Mesendoderm (in vitro differentiated cells): Measurements from ENCODE around the gene TOM1.

Source experiments
- DNase-seq: peaks from one replicate; pipeline ENCODE4 v3.0.0; 2013
- H2AK5ac ChIP-seq: 2 replicates; pipeline ENCODE4 v1.6.1; 2013; ENCODE audit warnings: low read length, inconsistent platforms
- H2BK120ac ChIP-seq: 2 replicates; pipeline ENCODE4 v1.6.1; 2013; ENCODE audit warnings: low read depth, mild to moderate bottlenecking, low read length, moderate library complexity, mixed read lengths
- H2BK15ac ChIP-seq: replicated peaks from 2 replicates; pipeline ENCODE4 v1.6.1; 2013; ENCODE audit warnings: low read depth, mild to moderate bottlenecking, moderate library complexity
- H2BK5ac ChIP-seq: 2 replicates; pipeline ENCODE4 v1.6.1; 2013; ENCODE audit warnings: low read length, inconsistent platforms
- H3K18ac ChIP-seq: 2 replicates; pipeline ENCODE4 v1.6.1; 2013; ENCODE audit warnings: mild to moderate bottlenecking, low read length, mixed read lengths
- H3K23ac ChIP-seq: one replicate; pipeline ENCODE4 v1.6.1; 2013; ENCODE audit warnings: low read length
- H3K27ac ChIP-seq: 2 replicates; pipeline ENCODE4 v1.5.1; 2013; ENCODE audit warnings: low read depth, mild to moderate bottlenecking, inconsistent platforms, low read length, moderate library complexity
- H3K27me3 ChIP-seq: 2 replicates; pipeline ENCODE4 v1.6.1; 2013; ENCODE audit warnings: low read length, control low read depth, mild to moderate bottlenecking, inconsistent platforms; ENCODE audit not compliant: insufficient read depth, poor library complexity
- H3K36me3 ChIP-seq: 2 replicates; pipeline ENCODE4 v1.6.1; 2013; ENCODE audit warnings: low read length, inconsistent platforms; ENCODE audit not compliant: control insufficient read depth, insufficient read depth
- H3K4ac ChIP-seq: one replicate; pipeline ENCODE4 v1.6.1; 2013; ENCODE audit warnings: low read depth, mild to moderate bottlenecking, low read length, moderate library complexity
- H3K4me1 ChIP-seq: 2 replicates; pipeline ENCODE4 v1.6.1; 2013; ENCODE audit warnings: low read depth, low read length, inconsistent platforms; ENCODE audit not compliant: control insufficient read depth
- H3K4me2 ChIP-seq: 2 replicates; pipeline ENCODE4 v1.6.1; 2013; ENCODE audit warnings: low read length
- H3K4me3 ChIP-seq: 2 replicates; pipeline ENCODE4 v1.5.1; 2013; ENCODE audit warnings: mild to moderate bottlenecking, low read length
- H3K56ac ChIP-seq: one replicate; pipeline ENCODE4 v1.6.1; 2013; ENCODE audit warnings: low read length
- H3K79me1 ChIP-seq: 2 replicates; pipeline ENCODE4 v1.6.1; 2013; ENCODE audit warnings: low read length, inconsistent platforms
- H3K79me2 ChIP-seq: 2 replicates; pipeline ENCODE4 v1.6.1; 2013; ENCODE audit warnings: mild to moderate bottlenecking, low read length; ENCODE audit not compliant: control insufficient read depth, insufficient read depth
- H3K9ac ChIP-seq: 2 replicates; pipeline ENCODE4 v1.6.1; 2013; ENCODE audit warnings: low read length, inconsistent platforms
- H4K5ac ChIP-seq: one replicate; pipeline ENCODE4 v1.6.1; 2013; ENCODE audit warnings: low read length
- H4K8ac ChIP-seq: one replicate; pipeline ENCODE4 v1.6.1; 2013; ENCODE audit warnings: low read depth, mild to moderate bottlenecking, control low read depth, low read length, moderate library complexity
- WGBS: extraction: QIAGEN DNeasy Blood & Tissue Kit; methylation state at CpG from one replicate; pipeline ENCODE4 v1.1.7; 2013; ENCODE audit warnings: low lambda C conversion rate, missing lambda C conversion rate; ENCODE audit not compliant: insufficient coverage; ENCODE audit errors: extremely low coverage; 5-methylcytosine and 5-hydroxymethylcytosine counted together

TOM1 gene

GRCh38 chr22:35307892-35308291 is 8.2 kb downstream of the TOM1 start:
- Histone ChIP-seq H3K18ac (no peak overlapping the region), H3K4me3 (no peak overlapping the region), H2BK15ac (no peak overlapping the region), H3K9ac (no peak overlapping the region), H3K27ac (no peak overlapping the region), H3K4ac (no peak overlapping the region), H3K27me3 (no peaks in the 10 kb centered on the region), H3K4me1 (peaks cover 6% of the 10 kb centered on the region), H3K23ac (no peak overlapping the region), H3K79me1 (peaks cover 8% of the 10 kb centered on the region), H4K5ac (no peak overlapping the region), H2BK5ac (no peak overlapping the region), H3K4me2 (no peak overlapping the region), H3K79me2 (no peaks in the 10 kb centered on the region), H3K36me3 (no peaks in the 10 kb centered on the region), H4K8ac (no peak overlapping the region), H2BK120ac (no peak overlapping the region), H3K56ac (no peak overlapping the region), H2AK5ac (no peak overlapping the region)
- DNase-seq, result no peak
- no CpG with 5 or more reads among the region's 7 CpGs for WGBS

GRCh38 chr22:35308480-35309021 is 8.9 kb downstream of the TOM1 start:
- H2BK120ac ChIP-seq, result no peak overlapping the region
- no peak overlapping the region for H4K5ac ChIP-seq
- no peak overlapping the region for H2BK15ac ChIP-seq
- H3K79me2 ChIP-seq, result no peaks in the 10 kb centered on the region
- peaks cover 6% of the 10 kb centered on the region for H3K4me1 ChIP-seq
- no peaks in the 10 kb centered on the region for H3K36me3 ChIP-seq
- H3K4me3 ChIP-seq, result no peak overlapping the region
- H2BK5ac ChIP-seq, result no peak overlapping the region
- H3K27ac ChIP-seq, result no peak overlapping the region
- no peak overlapping the region for H3K23ac ChIP-seq
- no peak for DNase-seq
- no CpG with 5 or more reads among the region's 6 CpGs for WGBS
- H3K18ac ChIP-seq, result no peak overlapping the region
- peaks cover 8% of the 10 kb centered on the region for H3K79me1 ChIP-seq
- H2AK5ac ChIP-seq, result no peak overlapping the region
- no peaks in the 10 kb centered on the region for H3K27me3 ChIP-seq
- H3K9ac ChIP-seq, result no peak overlapping the region
- no peak overlapping the region for H3K4me2 ChIP-seq
- H3K56ac ChIP-seq, result no peak overlapping the region
- no peak overlapping the region for H3K4ac ChIP-seq
- H4K8ac ChIP-seq, result no peak overlapping the region

GRCh38 chr22:35310556-35311550 is 11.2 kb downstream of the TOM1 start:
- WGBS, result no CpG with 5 or more reads among the region's 18 CpGs
- H3K27ac ChIP-seq, result no peak overlapping the region
- DNase-seq, result no peak

GRCh38 chr22:35311551-35311999 is 11.9 kb downstream of the TOM1 start:
- no peak for DNase-seq
- H3K27me3 ChIP-seq, result no peaks in the 10 kb centered on the region
- peaks cover 2% of the 10 kb centered on the region for H3K4me1 ChIP-seq
- H3K4me3 ChIP-seq, result no peak overlapping the region
- H2BK15ac ChIP-seq, result no peak overlapping the region
- H3K9ac ChIP-seq, result no peak overlapping the region
- H3K79me1 ChIP-seq, result peaks cover 4% of the 10 kb centered on the region
- no peak overlapping the region for H2AK5ac ChIP-seq
- no peak overlapping the region for H3K27ac ChIP-seq
- H3K4ac ChIP-seq, result no peak overlapping the region
- no peak overlapping the region for H3K23ac ChIP-seq
- H2BK120ac ChIP-seq, result no peak overlapping the region
- H4K5ac ChIP-seq, result no peak overlapping the region
- no peak overlapping the region for H3K4me2 ChIP-seq
- no peaks in the 10 kb centered on the region for H3K79me2 ChIP-seq
- no peak overlapping the region for H3K56ac ChIP-seq
- no CpG with 5 or more reads among the region's 8 CpGs for whole genome bisulfite sequencing
- H3K36me3 ChIP-seq, result no peaks in the 10 kb centered on the region
- H4K8ac ChIP-seq, result no peak overlapping the region
- no peak overlapping the region for H3K18ac ChIP-seq
- no peak overlapping the region for H2BK5ac ChIP-seq

More at GRCh38 chr22:35310556-35311550, 11.2 kb downstream of the TOM1 start:
- no peaks in the 10 kb centered on the region for H3K36me3 ChIP-seq
- no peak overlapping the region for H3K4me3 ChIP-seq
- H2BK15ac ChIP-seq, result no peak overlapping the region
- H3K18ac ChIP-seq, result no peak overlapping the region
- H3K4me2 ChIP-seq, result no peak overlapping the region
- no peaks in the 10 kb centered on the region for H3K27me3 ChIP-seq
- no peak overlapping the region for H4K5ac ChIP-seq
- H3K4me1 ChIP-seq, result peaks cover 6% of the 10 kb centered on the region
- no peak overlapping the region for H2BK5ac ChIP-seq
- no peaks in the 10 kb centered on the region for H3K79me2 ChIP-seq
- H3K56ac ChIP-seq, result no peak overlapping the region
- no peak overlapping the region for H3K4ac ChIP-seq
- H2AK5ac ChIP-seq, result no peak overlapping the region
- no peak overlapping the region for H4K8ac ChIP-seq
- H3K9ac ChIP-seq, result no peak overlapping the region
- peaks cover 8% of the 10 kb centered on the region for H3K79me1 ChIP-seq
- no peak overlapping the region for H3K23ac ChIP-seq
- H2BK120ac ChIP-seq, result no peak overlapping the region

GRCh38 chr22:35312198-35313059 is 12.7 kb downstream of the TOM1 start:
- Histone ChIP-seq H3K18ac (no peak overlapping the region), H2BK5ac (no peak overlapping the region), H2BK15ac (no peak overlapping the region), H2BK120ac (no peak overlapping the region), H3K4me3 (no peak overlapping the region), H3K9ac (no peak overlapping the region), H3K56ac (peak overlapping the region; percentile 34), H4K8ac (no peak overlapping the region), H3K4me1 (no peaks in the 10 kb centered on the region), H2AK5ac (no peak overlapping the region), H3K27ac (no peak overlapping the region), H3K23ac (no peak overlapping the region), H3K27me3 (no peaks in the 10 kb centered on the region), H3K4me2 (no peak overlapping the region), H3K79me2 (no peaks in the 10 kb centered on the region), H3K36me3 (no peaks in the 10 kb centered on the region), H4K5ac (no peak overlapping the region), H3K79me1 (peaks cover 4% of the 10 kb centered on the region), H3K4ac (no peak overlapping the region)
- DNase-seq, result no peak
- WGBS, result no CpG with 5 or more reads among the region's 13 CpGs
